Middle frontal gyrus (tissue), 1 donor: ENCODE measurements around the gene SDK1.

Experiments used
- DNase-seq: peaks from one replicate; pipeline ENCODE4 v3.0.0-alpha.2; 2015; ENCODE audit warnings: low spot score; ENCODE audit errors: extremely low spot score

The SDK1 gene

DNA sequence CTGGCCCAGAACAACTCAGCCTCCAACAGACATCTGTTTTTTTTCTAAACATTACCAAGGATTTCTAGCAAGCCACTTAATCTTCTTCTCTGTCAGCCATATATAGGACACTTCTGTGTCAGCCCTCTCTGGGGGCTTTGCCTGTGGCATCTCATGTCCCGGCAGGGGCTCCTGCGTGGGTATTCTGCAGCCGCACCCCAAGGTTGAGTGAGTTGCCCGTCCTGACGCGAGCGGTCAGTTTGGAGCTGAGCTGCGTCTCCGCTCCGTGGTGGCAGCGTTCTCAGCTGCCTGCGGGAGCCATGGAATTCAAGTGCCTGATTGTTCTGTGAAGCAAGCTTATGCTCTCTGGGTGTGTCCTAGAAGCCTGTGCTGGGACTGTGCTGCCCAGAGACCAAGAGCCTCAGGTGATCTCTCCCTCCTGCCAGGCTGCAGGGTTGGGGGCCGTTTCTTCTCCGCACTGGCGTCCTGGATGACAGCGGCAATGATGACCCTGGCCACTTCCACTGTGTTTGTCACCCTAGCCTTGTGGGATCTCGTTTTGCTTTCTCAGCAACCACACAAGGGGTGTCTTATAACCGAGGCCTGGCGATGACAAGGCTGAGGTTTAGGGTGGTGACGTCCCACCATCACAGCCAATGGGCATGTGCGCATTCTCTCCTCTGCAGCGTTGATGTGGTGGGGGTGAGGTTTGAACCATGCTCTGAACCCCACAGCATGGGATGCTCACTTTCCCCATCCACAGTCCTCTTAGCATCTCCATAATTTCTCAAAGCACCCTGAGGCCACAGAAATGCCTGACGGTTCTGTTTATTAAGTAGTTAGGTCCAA lies 768.4 kb downstream of the SDK1 start:
- no peak for DNase-seq

DNA sequence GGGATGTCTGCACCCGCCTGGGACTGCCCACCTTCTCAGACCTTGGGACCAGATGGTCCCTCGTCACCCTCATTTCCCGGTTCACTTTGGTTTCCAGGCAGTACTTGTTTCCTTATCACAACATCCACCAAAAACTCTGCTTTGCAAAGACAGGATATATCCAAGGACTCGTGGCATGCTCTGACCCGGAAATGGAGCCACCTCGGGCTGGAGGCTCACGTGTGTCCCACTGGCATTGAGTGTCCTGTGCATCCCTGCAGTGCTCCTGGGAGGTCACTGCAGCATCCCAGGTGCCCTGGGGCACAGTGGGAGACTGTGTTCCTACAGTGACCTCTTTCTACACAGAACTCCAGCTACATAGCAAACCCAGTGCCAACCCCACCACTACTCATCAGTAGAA lies 769.2 kb downstream of the SDK1 start:
- no peak for DNase-seq

DNA sequence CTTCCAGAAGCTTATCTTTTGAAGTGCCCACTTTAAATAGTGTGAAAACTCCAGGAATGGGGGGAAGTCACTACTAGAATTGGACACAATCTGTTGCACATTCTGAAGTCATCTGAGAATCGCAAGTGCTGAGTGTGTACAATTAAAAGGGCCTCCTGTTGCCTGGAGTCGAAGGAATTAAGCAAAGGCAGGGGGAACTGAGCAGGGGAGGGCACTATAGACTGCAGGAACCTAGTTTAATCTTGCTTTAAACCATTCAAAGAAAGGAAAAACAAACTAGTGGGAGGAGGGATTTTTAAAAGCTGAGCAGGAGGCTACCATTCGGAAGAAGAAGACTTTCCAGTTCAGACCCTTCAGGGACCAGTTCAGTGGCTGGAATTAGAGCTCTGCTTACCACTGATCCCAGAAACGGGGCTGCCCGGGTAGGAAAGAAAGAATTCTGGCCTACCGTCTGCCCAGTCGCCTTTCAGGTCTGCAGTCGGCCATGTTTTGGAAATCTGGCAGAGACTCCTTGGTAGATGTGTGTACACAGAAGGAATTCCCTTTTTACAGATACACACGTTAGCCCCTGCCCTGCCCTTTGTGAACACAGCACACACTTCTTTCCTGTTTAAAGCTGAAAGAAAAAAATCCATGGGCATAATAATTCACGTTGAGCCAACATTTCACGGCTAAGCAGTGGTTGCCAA lies 770.5 kb downstream of the SDK1 start:
- no peak for DNase-seq

DNA sequence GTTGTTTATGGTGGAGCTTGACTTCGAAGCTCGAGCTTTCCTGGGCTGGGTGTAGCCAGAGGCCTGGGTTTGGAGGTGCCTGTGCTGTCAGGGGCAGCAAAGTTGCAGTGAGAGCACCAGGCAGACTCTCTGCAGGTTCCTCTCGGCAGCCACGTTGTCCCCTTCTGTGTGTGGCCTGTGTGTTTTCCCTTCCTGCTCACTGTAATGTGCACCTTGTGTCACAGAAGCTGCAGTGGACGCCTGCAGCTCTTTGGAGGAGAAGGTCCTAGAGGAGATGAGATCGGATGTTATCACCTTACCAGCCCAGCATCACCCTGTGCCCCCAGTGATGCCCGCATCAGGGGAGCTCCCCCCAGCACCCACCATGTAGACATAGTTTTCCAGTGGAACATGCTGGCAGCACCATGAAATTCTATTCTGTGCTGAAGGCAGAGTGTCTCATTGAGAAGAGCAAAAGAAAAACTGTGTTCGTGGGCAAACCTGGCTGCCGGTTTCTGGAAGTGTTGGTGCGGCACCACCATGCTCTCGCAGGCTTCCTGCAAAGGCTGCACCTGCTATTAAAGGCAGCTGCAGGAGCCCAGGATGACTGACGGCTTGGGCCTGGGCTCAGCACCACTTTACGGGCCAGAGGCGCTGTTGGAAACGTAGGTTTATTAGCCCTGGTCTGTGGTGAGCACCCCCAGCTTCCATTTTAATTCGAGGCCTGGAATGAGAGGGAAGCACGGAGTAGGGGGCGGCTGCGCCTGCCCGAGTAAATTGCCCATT lies 771.3 kb downstream of the SDK1 start:
- DNase-seq, result no peak

DNA sequence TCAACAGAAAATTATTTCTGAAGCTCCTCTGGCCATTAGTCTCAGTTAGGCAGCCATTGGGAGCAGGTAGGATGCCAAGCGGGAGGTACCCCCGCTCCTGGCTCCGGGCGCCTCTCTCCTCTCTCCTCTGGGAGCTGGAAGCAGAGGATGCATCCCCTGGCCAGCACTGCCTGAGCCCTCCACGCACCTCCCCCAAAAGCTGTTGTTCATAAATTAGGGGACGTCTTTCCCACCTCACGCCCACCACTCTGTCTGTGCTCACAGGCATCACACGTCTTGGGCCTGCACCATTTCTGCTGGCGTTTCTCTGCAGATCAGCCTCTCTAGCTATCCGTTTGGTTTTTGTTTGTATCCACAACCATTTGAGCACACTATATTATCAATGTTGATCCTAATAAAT lies 772.0 kb downstream of the SDK1 start:
- no peak for DNase-seq

DNA sequence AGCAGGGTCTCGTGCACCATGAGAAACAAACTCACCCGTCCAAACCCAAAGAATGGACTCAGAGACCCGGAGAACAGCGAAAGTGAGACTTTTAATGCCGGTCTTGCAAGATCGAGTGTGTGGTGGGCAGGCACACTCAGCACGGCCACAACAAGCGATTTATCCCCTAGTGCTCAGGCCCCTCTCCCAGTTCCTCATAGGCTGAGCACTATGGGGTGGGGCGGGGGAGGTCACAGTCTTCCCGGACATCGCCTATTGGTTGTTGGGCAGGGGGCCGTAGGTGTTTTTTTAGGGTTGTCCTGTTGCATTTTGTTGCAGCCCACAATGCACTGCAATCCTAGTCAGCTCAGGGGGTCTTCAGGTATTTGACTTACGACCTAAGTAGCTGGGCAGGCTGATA lies 772.7 kb downstream of the SDK1 start:
- no peak for DNase-seq

DNA sequence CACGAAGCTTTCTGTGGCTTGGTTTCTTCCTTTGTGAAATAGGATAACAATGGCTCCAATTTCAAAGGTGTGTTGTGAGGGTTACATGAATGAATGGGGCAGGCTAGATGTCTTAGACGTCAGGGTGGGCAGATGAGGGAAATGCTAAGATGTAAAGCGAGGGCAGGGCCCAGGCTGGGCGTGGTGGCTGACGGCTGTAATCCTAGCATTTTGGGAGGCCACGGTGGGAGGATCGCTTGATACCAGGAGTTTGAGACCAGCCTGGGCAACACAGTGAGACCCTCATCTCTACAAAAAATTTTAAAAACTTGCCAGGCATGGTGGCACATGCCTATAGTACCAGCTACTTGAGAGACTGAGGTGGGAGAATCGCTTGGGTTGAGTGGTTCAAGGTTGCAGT lies 773.4 kb downstream of the SDK1 start:
- DNase-seq, result no peak

DNA sequence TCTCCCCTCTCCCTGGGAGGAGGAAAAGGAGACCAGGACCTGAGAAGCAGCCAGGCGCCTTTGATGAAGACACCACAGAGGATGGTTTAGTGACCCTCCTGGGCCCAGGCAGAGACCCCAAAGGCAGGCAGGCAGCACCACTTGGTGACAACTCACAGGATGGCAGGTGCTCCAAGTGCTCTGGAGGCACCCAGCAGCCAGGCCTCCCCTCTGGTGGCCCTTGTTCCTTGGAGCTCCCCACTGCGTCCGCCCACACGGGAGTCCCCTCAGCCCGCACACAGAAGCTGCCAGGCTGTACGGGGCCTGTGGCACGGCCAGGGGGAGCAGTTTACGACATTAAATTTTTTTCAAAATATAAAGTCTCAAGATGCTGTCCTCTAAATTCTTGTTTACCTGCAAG lies 773.9 kb downstream of the SDK1 start:
- DNase-seq, result no peak

DNA sequence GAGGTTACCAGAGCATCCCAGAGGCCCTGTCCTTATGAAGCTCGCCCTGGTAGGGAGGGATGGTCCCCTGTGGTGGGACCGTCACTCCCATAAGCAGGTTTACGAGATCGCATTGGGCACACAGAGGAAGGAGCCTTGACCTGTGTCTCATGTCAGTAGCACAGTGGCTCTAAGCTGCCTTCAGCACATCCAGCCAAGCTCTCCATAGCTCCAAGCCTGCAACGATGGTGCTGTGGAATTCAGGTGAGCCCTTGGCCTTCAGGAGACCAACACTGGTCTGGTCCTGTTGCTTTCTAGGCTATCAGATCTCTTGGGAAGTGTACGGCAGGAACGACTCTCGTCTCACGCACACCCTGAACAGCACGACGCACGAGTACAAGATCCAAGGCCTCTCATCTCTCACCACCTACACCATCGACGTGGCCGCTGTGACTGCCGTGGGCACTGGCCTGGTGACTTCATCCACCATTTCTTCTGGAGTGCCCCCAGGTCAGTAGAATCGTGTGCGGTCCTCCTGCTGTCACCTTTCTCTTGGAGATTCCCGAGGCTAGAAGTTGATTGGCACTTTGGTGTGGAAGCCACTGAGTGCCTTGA lies 775.7 kb downstream of the SDK1 start:
- no peak for DNase-seq

DNA sequence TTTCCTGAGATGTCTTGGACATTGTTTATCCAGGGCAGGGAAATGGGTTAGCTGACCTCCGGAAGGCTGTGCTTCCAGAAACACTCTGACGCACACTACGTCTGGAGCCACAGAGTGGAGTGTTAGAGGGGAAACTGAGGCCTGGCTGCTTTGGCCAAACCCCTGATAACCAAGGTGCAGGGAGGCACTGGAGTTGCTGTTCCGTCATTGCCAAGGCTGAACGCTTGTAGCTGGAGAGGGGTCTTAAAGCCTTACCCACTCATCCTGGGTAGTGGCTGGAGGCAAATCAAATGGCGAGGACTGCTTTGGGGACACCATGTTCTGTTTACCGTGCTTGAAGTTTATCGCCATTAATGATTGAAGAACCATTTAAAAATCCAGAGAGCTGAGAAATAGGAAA lies 776.9 kb downstream of the SDK1 start:
- DNase-seq, result no peak

DNA sequence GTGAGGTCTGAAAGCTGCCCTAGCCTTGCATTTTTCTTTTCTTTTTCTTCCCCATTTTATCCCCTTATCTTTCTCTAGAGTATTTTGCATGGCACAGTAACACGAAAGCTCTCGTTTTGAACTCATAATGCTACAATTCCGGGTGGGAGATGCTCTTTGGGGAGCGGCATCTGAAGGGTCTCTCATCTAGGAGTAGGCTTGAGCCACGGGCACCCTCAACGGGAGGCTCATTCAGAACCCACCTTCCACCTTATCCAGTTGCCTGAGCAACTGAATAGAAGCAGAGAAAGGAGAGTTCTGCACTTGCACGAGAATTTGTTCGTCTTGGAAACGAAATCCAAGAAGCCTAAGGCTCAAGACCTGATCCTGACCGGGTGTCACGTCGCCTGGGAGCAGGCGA lies 777.5 kb downstream of the SDK1 start:
- DNase-seq, result no peak

DNA sequence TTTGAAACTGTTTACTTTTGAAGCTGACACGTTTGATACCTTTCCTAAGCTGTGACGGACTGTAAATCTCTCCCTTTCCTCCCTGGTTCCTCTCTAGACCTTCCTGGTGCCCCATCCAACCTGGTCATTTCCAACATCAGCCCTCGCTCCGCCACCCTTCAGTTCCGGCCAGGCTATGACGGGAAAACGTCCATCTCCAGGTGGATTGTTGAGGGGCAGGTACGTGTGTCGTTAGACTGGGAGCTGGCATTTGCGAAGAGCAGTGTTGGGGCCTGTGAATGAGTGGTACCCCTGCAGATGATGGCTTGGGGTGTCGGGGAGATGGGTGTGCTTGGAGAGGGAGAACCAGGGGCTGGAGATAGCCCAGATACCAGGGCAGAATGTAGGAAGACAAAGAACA lies 778.3 kb downstream of the SDK1 start:
- no peak for DNase-seq

DNA sequence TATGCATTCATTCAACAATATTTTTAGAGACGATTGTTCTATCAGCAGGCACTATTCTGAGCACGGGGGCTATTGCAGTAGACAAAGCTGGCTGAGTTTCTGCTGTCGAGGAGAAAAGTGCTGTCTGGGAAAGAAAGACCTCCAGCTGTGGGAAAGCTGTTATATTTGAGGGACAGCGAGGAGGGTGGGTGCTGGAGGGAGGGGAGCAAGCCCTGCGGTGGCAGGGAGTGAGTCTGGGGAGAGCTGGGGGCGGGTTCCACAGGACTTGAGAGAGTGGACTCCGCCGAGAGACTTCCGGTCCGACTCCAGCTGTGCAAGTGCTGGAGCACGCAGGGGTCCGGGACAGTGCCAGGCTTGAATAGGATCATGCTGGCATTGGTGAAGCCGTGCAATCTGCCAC lies 778.9 kb downstream of the SDK1 start:
- DNase-seq, result no peak

DNA sequence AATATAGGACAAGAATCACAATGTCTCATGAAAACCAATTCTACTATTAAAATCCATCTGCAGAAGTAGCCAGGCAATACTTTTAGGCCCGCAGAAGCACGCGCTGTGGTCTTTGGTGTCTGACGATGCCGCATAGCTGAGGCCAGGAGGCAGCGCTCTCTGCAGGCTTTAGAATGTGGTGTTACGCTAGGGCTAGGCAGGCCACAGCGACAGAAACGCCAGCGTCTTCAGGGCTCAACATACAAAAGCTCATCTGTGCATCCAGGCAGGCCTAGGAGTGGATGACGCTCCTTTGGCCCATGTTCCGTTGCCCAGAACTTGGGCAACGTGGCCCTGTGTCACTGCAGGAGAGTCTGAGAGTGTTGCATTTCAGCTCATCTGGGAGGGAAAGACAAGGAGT lies 779.9 kb downstream of the SDK1 start:
- DNase-seq, result no peak

DNA sequence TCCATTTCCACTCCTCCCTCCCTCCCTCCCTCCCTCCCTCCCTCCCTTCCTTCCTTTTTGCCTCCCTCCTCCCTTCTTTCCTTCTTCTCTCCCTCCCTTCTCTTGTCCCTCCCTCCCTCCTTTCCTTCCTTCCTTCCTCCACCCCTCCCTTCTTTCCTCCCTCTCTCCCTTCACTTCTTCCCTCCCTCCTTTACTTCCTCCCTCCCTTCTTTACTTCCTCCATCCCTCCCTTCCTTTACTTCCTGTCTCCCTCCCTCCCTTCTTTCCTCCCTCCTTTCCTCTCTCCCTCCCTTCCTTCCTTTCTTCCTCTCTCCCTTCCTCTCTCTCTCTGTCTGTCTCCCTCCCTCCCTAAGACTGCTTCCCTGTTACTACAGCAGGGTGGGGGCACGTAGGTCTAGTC lies 782.5 kb downstream of the SDK1 start:
- DNase-seq, result no peak

DNA sequence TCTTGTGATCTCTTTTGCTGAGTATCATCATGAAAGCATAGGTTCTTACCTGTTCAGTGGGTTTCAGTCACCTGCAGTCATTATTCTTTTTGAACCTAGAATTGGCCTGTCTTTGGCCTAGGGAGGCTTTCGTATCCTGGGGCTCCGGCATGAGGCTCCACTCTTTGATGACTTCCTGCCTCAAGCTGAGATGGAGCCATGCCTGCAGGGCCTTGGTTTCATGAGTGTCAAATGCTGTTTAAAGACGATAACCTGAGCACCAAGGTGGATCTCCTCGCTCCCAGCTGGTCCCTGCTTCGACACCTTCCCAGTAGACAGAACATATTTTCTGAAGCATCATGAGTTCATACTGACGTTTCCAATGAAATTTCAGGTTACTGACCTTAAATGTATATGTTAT lies 783.2 kb downstream of the SDK1 start:
- DNase-seq, result no peak

DNA sequence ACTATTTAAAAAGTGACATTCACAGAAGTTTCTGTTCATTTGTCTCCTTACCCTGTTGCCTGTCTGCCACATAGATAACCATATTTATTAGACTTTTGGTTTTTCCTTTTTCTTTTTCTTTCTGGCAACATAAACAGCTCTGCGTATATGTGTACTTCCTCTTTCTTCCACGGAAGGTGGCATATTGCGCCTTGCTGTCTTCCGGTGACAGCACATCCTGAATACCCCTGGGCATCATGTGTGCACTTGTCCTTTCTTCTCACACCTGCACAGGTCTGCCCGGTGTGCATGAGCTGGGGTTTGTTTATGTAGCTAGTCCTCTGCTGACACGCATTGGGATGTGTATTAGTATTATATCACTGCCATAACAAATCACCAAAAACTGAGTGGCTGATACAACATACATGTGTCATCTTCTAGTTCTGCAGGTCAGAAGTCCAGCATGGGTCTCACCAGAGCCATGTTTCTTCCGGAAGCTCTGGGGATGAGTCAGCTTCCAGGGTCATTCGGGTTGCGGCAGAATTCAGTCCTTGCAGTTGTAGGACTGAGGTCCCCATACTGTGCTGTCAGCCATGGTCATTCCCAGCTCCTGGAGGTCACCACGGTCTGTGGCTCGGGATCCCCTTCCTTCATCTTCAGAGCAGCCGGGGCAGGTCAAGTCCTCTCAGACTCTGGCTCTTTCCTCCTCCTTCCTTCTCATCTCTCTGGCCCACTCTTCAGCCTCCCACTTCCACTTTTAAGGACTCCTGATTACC lies 785.1 kb downstream of the SDK1 start:
- no peak for DNase-seq

DNA sequence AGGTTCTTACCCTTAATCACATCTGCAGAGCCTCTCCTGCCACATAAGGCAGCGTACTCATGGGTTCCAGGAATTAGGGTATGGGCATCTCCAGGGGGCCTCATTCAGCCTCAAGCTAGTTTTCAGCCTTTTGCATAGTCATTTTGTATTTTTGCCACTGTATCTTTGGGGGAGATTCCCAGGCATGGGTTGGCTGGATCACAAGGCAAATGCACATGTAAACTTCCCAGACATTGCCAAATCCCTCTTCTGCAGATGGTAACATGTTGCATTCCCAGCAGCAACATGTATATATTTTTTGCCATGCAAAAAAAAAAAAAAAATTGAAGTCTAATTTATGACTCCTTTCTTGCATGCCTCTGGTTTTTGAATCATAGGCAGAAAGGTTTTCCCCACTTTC lies 785.7 kb downstream of the SDK1 start:
- no peak for DNase-seq

DNA sequence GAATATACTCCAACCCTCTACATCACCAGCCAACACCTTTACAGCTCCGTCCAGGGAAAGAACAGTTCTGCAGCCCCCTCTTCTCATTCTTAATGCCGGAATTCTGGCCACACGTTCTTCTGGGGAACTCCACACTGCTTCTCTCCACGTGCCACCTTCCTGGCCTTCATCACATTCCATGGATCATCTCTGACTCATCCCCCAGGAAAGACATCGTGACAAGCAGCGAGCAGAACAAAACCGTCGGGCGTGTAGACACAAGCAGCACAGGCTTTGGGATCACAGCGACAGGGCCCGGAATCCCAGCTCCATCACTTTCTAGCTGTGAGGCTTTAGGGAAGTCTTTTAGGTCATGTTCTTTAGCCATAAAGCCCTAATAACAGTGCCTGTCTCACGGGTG lies 790.7 kb downstream of the SDK1 start:
- DNase-seq, result no peak

DNA sequence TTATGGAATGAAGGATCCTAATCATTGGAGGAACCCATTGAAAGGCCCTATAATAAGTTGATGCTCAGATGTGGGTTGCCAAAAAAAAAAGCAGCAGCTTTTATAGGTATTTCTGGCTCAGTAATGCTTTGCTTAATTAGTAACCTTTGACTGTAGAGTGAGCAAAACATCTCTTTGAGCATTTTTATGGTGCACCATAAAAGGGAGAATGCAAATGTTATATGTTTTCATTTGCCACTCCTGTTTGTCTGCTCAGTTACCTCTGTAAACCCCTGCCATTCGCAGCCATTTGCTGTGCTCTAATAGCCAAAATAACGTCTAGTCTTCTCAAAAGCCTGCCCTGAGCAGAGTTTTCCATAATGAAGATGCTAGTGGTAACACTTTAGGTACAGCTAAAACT lies 792.0 kb downstream of the SDK1 start:
- DNase-seq, result no peak

DNA sequence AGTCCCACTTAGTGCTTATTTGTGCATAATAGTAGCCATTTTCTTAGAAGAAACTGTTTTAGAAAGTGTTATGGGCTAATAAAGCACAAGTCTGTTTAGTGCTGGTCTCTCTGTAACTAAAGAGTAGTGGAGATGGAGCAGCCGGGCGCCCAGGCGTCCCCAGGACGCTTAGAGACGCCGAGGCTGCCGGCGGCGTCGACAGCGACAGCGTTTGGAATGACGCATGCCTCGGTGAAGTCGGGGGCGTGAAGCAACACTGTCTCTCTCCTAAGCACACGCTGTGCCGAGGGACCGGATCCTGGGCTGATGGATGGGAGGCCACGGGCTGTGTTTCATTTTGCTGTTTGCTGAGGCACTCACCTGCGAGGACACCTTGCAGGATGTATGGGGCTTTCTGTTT lies 792.4 kb downstream of the SDK1 start:
- no peak for DNase-seq
